ENCODE data around the gene CDH4.

The CDH4 gene

GRCh38 chr20:61587681-61588289, 335.7 kb downstream of the CDH4 start:
- Histone ChIP-seq H3K9ac (ENCODE audit: low read length in 5 of 5) (no peak overlapping the region), H3K4me3 (ENCODE audit: low read depth in 1 of 5, low read length in 5 of 5) (no peak overlapping the region), H3K27me3 (ENCODE audit: control insufficient read depth in 5 of 5, insufficient read depth in 4 of 5, low read length in 5 of 5) (peaks cover 0 to 11% (median 4%) of the 10 kb centered on the region in 5 donors), H3K36me3 (ENCODE audit: control insufficient read depth in 5 of 5, insufficient read depth in 5 of 5, low read length in 5 of 5) (no peaks in the 10 kb centered on the region), H3K4me1 (ENCODE audit: control insufficient read depth in 5 of 5, insufficient read depth in 5 of 5, low read length in 5 of 5) (no peaks in the 10 kb centered on the region), H3K27ac (ENCODE audit: low read depth, low read length) (no peak overlapping the region), H3K9me3 (ENCODE audit: control insufficient read depth in 5 of 5, low read length in 5 of 5) (peaks cover 2 to 13% (median 11%) of the 10 kb centered on the region in 5 donors)

- Histone ChIP-seq H3K4me1 (ENCODE audit: control insufficient read depth in 5 of 5, insufficient read depth in 5 of 5, low read length in 5 of 5) (no peaks in the 10 kb centered on the region), H3K4me3 (ENCODE audit: low read depth in 1 of 5, low read length in 5 of 5) (no peak overlapping the region), H3K9me3 (ENCODE audit: control insufficient read depth in 5 of 5, low read length in 5 of 5) (peaks cover 2 to 20% (median 13%) of the 10 kb centered on the region in 5 donors), H3K27ac (ENCODE audit: low read depth, low read length) (no peak overlapping the region), H3K36me3 (ENCODE audit: control insufficient read depth in 5 of 5, insufficient read depth in 5 of 5, low read length in 5 of 5) (no peaks in the 10 kb centered on the region), H3K27me3 (ENCODE audit: control insufficient read depth in 5 of 5, insufficient read depth in 4 of 5, low read length in 5 of 5) (peaks cover 0 to 7% (median 2%) of the 10 kb centered on the region in 5 donors), H3K9ac (ENCODE audit: low read length in 5 of 5) (no peak overlapping the region)
Measured at GRCh38 chr20:61588411-61589385, 336.6 kb downstream of the CDH4 start.

GRCh38 chr20:61590236-61590635, 338.2 kb downstream of the CDH4 start:
- Histone ChIP-seq H3K4me1 (ENCODE audit: control insufficient read depth in 5 of 5, insufficient read depth in 5 of 5, low read length in 5 of 5) (no peaks in the 10 kb centered on the region), H3K9ac (ENCODE audit: low read length in 5 of 5) (no peak overlapping the region), H3K27me3 (ENCODE audit: control insufficient read depth in 5 of 5, insufficient read depth in 4 of 5, low read length in 5 of 5) (peaks cover 0 to 7% (median 3%) of the 10 kb centered on the region in 5 donors), H3K36me3 (ENCODE audit: control insufficient read depth in 5 of 5, insufficient read depth in 5 of 5, low read length in 5 of 5) (no peaks in the 10 kb centered on the region), H3K9me3 (ENCODE audit: control insufficient read depth in 5 of 5, low read length in 5 of 5) (peaks cover 2 to 29% (median 13%) of the 10 kb centered on the region in 5 donors), H3K4me3 (ENCODE audit: low read depth in 1 of 5, low read length in 5 of 5) (no peak overlapping the region), H3K27ac (ENCODE audit: low read depth, low read length) (no peak overlapping the region)

GRCh38 chr20:61593516-61593915, 341.5 kb downstream of the CDH4 start:
- Histone ChIP-seq H3K36me3 (ENCODE audit: control insufficient read depth in 5 of 5, insufficient read depth in 5 of 5, low read length in 5 of 5) (no peaks in the 10 kb centered on the region), H3K27ac (ENCODE audit: low read depth, low read length) (no peak overlapping the region), H3K9me3 (ENCODE audit: control insufficient read depth in 5 of 5, low read length in 5 of 5) (peaks cover 2 to 45% (median 33%) of the 10 kb centered on the region in 5 donors), H3K9ac (ENCODE audit: low read length in 5 of 5) (no peak overlapping the region), H3K4me1 (ENCODE audit: control insufficient read depth in 5 of 5, insufficient read depth in 5 of 5, low read length in 5 of 5) (no peaks in the 10 kb centered on the region), H3K27me3 (ENCODE audit: control insufficient read depth in 5 of 5, insufficient read depth in 4 of 5, low read length in 5 of 5) (peaks cover 0 to 5% (median 4%) of the 10 kb centered on the region in 5 donors), H3K4me3 (ENCODE audit: low read depth in 1 of 5, low read length in 5 of 5) (no peak overlapping the region)

GRCh38 chr20:61594198-61594597, 342.1 kb downstream of the CDH4 start:
- peaks cover 2 to 45% (median 33%) of the 10 kb centered on the region in 5 donors for H3K9me3 ChIP-seq (ENCODE audit: control insufficient read depth in 5 of 5, low read length in 5 of 5)
- no peaks in the 10 kb centered on the region for H3K36me3 ChIP-seq (ENCODE audit: control insufficient read depth in 5 of 5, insufficient read depth in 5 of 5, low read length in 5 of 5)

GRCh38 chr20:61595216-61595615, 343.2 kb downstream of the CDH4 start:
- Histone ChIP-seq H3K27ac (ENCODE audit: low read depth, low read length) (no peak overlapping the region), H3K4me3 (ENCODE audit: low read depth in 1 of 5, low read length in 5 of 5) (no peak overlapping the region), H3K4me1 (ENCODE audit: control insufficient read depth in 5 of 5, insufficient read depth in 5 of 5, low read length in 5 of 5) (no peaks in the 10 kb centered on the region), H3K9me3 (ENCODE audit: control insufficient read depth in 5 of 5, low read length in 5 of 5) (peaks cover 2 to 48% (median 33%) of the 10 kb centered on the region in 5 donors), H3K27me3 (ENCODE audit: control insufficient read depth in 5 of 5, insufficient read depth in 4 of 5, low read length in 5 of 5) (peaks cover 0 to 13% (median 5%) of the 10 kb centered on the region in 5 donors), H3K9ac (ENCODE audit: low read length in 5 of 5) (no peak overlapping the region), H3K36me3 (ENCODE audit: control insufficient read depth in 5 of 5, insufficient read depth in 5 of 5, low read length in 5 of 5) (no peaks in the 10 kb centered on the region)

More at GRCh38 chr20:61594198-61594597, 342.1 kb downstream of the CDH4 start:
- Histone ChIP-seq H3K4me1 (ENCODE audit: control insufficient read depth in 5 of 5, insufficient read depth in 5 of 5, low read length in 5 of 5) (no peaks in the 10 kb centered on the region), H3K4me3 (ENCODE audit: low read depth in 1 of 5, low read length in 5 of 5) (no peak overlapping the region), H3K9ac (ENCODE audit: low read length in 5 of 5) (no peak overlapping the region), H3K27ac (ENCODE audit: low read depth, low read length) (no peak overlapping the region), H3K27me3 (ENCODE audit: control insufficient read depth in 5 of 5, insufficient read depth in 4 of 5, low read length in 5 of 5) (peaks cover 0 to 10% (median 7%) of the 10 kb centered on the region in 5 donors)

GRCh38 chr20:61596687-61597330, 344.7 kb downstream of the CDH4 start:
- H3K4me1 ChIP-seq (ENCODE audit: control insufficient read depth in 5 of 5, insufficient read depth in 5 of 5, low read length in 5 of 5) = no peaks in the 10 kb centered on the region
- H3K9ac ChIP-seq (ENCODE audit: low read length in 5 of 5) = no peak overlapping the region
- no peak overlapping the region for H3K4me3 ChIP-seq (ENCODE audit: low read depth in 1 of 5, low read length in 5 of 5)
- no peak overlapping the region for H3K27ac ChIP-seq (ENCODE audit: low read depth, low read length)
- no peaks in the 10 kb centered on the region for H3K36me3 ChIP-seq (ENCODE audit: control insufficient read depth in 5 of 5, insufficient read depth in 5 of 5, low read length in 5 of 5)
- peaks cover 2 to 44% (median 28%) of the 10 kb centered on the region in 5 donors for H3K9me3 ChIP-seq (ENCODE audit: control insufficient read depth in 5 of 5, low read length in 5 of 5)
- H3K27me3 ChIP-seq (ENCODE audit: control insufficient read depth in 5 of 5, insufficient read depth in 4 of 5, low read length in 5 of 5) = peaks cover 0 to 14% (median 7%) of the 10 kb centered on the region in 5 donors

GRCh38 chr20:61597996-61598395, 345.9 kb downstream of the CDH4 start:
- Histone ChIP-seq H3K4me3 (ENCODE audit: low read depth in 1 of 5, low read length in 5 of 5) (no peak overlapping the region), H3K27me3 (ENCODE audit: control insufficient read depth in 5 of 5, insufficient read depth in 4 of 5, low read length in 5 of 5) (peaks cover 0 to 14% (median 7%) of the 10 kb centered on the region in 5 donors), H3K4me1 (ENCODE audit: control insufficient read depth in 5 of 5, insufficient read depth in 5 of 5, low read length in 5 of 5) (no peaks in the 10 kb centered on the region), H3K36me3 (ENCODE audit: control insufficient read depth in 5 of 5, insufficient read depth in 5 of 5, low read length in 5 of 5) (no peaks in the 10 kb centered on the region), H3K9ac (ENCODE audit: low read length in 5 of 5) (no peak overlapping the region), H3K9me3 (ENCODE audit: control insufficient read depth in 5 of 5, low read length in 5 of 5) (peaks cover 0 to 34% (median 23%) of the 10 kb centered on the region in 5 donors), H3K27ac (ENCODE audit: low read depth, low read length) (no peak overlapping the region)

GRCh38 chr20:61598586-61598985, 346.5 kb downstream of the CDH4 start:
- peaks cover 0 to 35% (median 25%) of the 10 kb centered on the region in 5 donors for H3K9me3 ChIP-seq (ENCODE audit: control insufficient read depth in 5 of 5, low read length in 5 of 5)
- H3K4me1 ChIP-seq (ENCODE audit: control insufficient read depth in 5 of 5, insufficient read depth in 5 of 5, low read length in 5 of 5) = no peaks in the 10 kb centered on the region
- no peaks in the 10 kb centered on the region for H3K36me3 ChIP-seq (ENCODE audit: control insufficient read depth in 5 of 5, insufficient read depth in 5 of 5, low read length in 5 of 5)
- no peak overlapping the region for H3K4me3 ChIP-seq (ENCODE audit: low read depth in 1 of 5, low read length in 5 of 5)
- H3K9ac ChIP-seq (ENCODE audit: low read length in 5 of 5) = no peak overlapping the region
- H3K27me3 ChIP-seq (ENCODE audit: control insufficient read depth in 5 of 5, insufficient read depth in 4 of 5, low read length in 5 of 5) = peaks cover 0 to 14% (median 7%) of the 10 kb centered on the region in 5 donors
- H3K27ac ChIP-seq (ENCODE audit: low read depth, low read length) = no peak overlapping the region

Measured in subcutaneous abdominal adipose tissue (tissue), 5 donors.